ENCODE measurements around the gene KCNAB1. TPM values are rescaled to one million over a fixed set of nuclear protein-coding genes. Genes with fewer than 3 reads are reported as not detected.

KCNAB1 gene
- total and polyA plus RNA-seq, 2 of the 8 experiments (the other 6 are each of a cell fraction or from before 2014, with no cell fraction given), result 0.51 to 2.3 TPM

DNA sequence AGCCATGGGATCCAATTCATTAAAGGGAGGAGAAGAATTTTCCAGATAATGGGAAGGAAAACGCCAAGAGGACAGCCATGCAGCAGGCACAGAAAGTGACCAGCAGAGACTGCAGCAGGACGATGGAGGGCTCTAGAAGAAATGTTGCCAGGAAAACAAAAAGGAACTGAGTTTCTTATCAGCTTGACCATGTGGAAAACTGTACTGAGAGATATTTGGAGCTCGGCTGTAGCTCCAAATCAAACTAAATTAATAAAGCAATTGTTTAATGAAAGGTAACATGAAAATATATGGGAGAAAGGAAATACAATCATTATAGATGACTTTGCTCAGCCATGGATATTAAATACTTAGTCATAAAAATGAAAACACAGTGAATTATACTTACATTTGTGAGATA is 370.8 kb downstream of the KCNAB1 start (continued):
- TF ChIP-seq, protein P1, sequence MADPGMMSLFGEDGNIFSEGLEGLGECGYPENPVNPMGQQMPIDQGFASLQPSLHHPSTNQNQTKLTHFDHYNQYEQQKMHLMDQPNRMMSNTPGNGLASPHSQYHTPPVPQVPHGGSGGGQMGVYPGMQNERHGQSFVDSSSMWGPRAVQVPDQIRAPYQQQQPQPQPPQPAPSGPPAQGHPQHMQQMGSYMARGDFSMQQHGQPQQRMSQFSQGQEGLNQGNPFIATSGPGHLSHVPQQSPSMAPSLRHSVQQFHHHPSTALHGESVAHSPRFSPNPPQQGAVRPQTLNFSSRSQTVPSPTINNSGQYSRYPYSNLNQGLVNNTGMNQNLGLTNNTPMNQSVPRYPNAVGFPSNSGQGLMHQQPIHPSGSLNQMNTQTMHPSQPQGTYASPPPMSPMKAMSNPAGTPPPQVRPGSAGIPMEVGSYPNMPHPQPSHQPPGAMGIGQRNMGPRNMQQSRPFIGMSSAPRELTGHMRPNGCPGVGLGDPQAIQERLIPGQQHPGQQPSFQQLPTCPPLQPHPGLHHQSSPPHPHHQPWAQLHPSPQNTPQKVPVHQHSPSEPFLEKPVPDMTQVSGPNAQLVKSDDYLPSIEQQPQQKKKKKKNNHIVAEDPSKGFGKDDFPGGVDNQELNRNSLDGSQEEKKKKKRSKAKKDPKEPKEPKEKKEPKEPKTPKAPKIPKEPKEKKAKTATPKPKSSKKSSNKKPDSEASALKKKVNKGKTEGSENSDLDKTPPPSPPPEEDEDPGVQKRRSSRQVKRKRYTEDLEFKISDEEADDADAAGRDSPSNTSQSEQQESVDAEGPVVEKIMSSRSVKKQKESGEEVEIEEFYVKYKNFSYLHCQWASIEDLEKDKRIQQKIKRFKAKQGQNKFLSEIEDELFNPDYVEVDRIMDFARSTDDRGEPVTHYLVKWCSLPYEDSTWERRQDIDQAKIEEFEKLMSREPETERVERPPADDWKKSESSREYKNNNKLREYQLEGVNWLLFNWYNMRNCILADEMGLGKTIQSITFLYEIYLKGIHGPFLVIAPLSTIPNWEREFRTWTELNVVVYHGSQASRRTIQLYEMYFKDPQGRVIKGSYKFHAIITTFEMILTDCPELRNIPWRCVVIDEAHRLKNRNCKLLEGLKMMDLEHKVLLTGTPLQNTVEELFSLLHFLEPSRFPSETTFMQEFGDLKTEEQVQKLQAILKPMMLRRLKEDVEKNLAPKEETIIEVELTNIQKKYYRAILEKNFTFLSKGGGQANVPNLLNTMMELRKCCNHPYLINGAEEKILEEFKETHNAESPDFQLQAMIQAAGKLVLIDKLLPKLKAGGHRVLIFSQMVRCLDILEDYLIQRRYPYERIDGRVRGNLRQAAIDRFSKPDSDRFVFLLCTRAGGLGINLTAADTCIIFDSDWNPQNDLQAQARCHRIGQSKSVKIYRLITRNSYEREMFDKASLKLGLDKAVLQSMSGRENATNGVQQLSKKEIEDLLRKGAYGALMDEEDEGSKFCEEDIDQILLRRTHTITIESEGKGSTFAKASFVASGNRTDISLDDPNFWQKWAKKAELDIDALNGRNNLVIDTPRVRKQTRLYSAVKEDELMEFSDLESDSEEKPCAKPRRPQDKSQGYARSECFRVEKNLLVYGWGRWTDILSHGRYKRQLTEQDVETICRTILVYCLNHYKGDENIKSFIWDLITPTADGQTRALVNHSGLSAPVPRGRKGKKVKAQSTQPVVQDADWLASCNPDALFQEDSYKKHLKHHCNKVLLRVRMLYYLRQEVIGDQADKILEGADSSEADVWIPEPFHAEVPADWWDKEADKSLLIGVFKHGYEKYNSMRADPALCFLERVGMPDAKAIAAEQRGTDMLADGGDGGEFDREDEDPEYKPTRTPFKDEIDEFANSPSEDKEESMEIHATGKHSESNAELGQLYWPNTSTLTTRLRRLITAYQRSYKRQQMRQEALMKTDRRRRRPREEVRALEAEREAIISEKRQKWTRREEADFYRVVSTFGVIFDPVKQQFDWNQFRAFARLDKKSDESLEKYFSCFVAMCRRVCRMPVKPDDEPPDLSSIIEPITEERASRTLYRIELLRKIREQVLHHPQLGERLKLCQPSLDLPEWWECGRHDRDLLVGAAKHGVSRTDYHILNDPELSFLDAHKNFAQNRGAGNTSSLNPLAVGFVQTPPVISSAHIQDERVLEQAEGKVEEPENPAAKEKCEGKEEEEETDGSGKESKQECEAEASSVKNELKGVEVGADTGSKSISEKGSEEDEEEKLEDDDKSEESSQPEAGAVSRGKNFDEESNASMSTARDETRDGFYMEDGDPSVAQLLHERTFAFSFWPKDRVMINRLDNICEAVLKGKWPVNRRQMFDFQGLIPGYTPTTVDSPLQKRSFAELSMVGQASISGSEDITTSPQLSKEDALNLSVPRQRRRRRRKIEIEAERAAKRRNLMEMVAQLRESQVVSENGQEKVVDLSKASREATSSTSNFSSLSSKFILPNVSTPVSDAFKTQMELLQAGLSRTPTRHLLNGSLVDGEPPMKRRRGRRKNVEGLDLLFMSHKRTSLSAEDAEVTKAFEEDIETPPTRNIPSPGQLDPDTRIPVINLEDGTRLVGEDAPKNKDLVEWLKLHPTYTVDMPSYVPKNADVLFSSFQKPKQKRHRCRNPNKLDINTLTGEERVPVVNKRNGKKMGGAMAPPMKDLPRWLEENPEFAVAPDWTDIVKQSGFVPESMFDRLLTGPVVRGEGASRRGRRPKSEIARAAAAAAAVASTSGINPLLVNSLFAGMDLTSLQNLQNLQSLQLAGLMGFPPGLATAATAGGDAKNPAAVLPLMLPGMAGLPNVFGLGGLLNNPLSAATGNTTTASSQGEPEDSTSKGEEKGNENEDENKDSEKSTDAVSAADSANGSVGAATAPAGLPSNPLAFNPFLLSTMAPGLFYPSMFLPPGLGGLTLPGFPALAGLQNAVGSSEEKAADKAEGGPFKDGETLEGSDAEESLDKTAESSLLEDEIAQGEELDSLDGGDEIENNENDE (IDR thresholded peaks at IDR 0.05; ENCODE audit: insufficient replicate concordance, low read length), result no peak
- TF ChIP-seq RBBP5 (IDR thresholded peaks at IDR 0.05; ENCODE audit: borderline replicate concordance, low read depth, low read length) (no peak), SAP30 (IDR thresholded peaks at IDR 0.05; ENCODE audit: insufficient read depth, insufficient replicate concordance, low read length) (no peak), POLR2AphosphoS5 (IDR thresholded peaks at IDR 0.05; ENCODE audit: low read depth, low read length) (no peak), POLR2A (IDR thresholded peaks at IDR 0.05; ENCODE audit: control extremely low read depth in 1 of 2, low read depth in 2 of 2, low read length in 2 of 2) (no peak), CTBP2 (IDR thresholded peaks at IDR 0.05; ENCODE audit: borderline replicate concordance, insufficient read depth, insufficient read length, low read length) (no peak), EP300 (IDR thresholded peaks at IDR 0.05; ENCODE audit: borderline replicate concordance in 1 of 2, low read depth in 2 of 2, low read length in 2 of 2) (no peak), SUZ12 (IDR thresholded peaks at IDR 0.05; ENCODE audit: low read length) (no peak)

All from H1 (cell line).